Ishikawa (cell line): Measurements from ENCODE around the gene OPCML.

Experiments
- CEBPB ChIP-seq: IDR thresholded peaks from 2 replicates; pipeline ENCODE4 v1.6.1; 2012
- CREB1 ChIP-seq: IDR thresholded peaks from 2 replicates; pipeline ENCODE4 v1.6.1; 2012; ENCODE audit warnings: low read depth
- EGR1 ChIP-seq: IDR thresholded peaks from 2 replicates; pipeline ENCODE4 v1.6.1; 2012
- EP300 ChIP-seq: IDR thresholded peaks from 2 replicates; pipeline ENCODE4 v1.6.1; 2012; ENCODE audit warnings: borderline replicate concordance
- FOXM1 ChIP-seq: IDR thresholded peaks from 2 replicates; pipeline ENCODE4 v1.6.1; 2012; ENCODE audit warnings: low read depth, borderline replicate concordance
- MAX ChIP-seq: IDR thresholded peaks from 2 replicates; pipeline ENCODE4 v1.6.1; 2012
- NFIC ChIP-seq: IDR thresholded peaks from 2 replicates; pipeline ENCODE4 v1.6.1; 2012
- RAD21 ChIP-seq: IDR thresholded peaks from 2 replicates; pipeline ENCODE4 v1.6.1; 2012; ENCODE audit warnings: low read depth
- REST ChIP-seq: IDR thresholded peaks from 2 replicates; pipeline ENCODE4 v1.6.1; 2012; ENCODE audit warnings: low read depth, mild to moderate bottlenecking
- TAF1 ChIP-seq: IDR thresholded peaks from 2 replicates; pipeline ENCODE4 v1.6.1; 2012; ENCODE audit warnings: low read depth, mild to moderate bottlenecking
- TCF12 ChIP-seq: IDR thresholded peaks from 2 replicates; pipeline ENCODE4 v1.6.1; 2012; ENCODE audit warnings: low read depth
- TEAD4 ChIP-seq: IDR thresholded peaks from 2 replicates; pipeline ENCODE4 v1.6.1; 2012
- USF1 ChIP-seq: IDR thresholded peaks from 2 replicates; pipeline ENCODE4 v1.6.1; 2012
- YY1 ChIP-seq: IDR thresholded peaks from 2 replicates; pipeline ENCODE4 v1.6.1; 2012; ENCODE audit warnings: low read depth
- ZBTB7A ChIP-seq: IDR thresholded peaks from 2 replicates; pipeline ENCODE4 v1.6.1; 2012; ENCODE audit warnings: low read depth

OPCML gene

GRCh38 chr11:132721526-132721925, 810.8 kb downstream of the OPCML start:
- TF ChIP-seq FOXM1 (no peak), EGR1 (no peak), MAX (no peak), CEBPB (no peak), TEAD4 (no peak), RAD21 (no peak), TAF1 (no peak), CREB1 (no peak), ZBTB7A (no peak), REST (no peak), TCF12 (no peak), USF1 (no peak), EP300 (no peak), YY1 (no peak), NFIC (no peak)

DNA sequence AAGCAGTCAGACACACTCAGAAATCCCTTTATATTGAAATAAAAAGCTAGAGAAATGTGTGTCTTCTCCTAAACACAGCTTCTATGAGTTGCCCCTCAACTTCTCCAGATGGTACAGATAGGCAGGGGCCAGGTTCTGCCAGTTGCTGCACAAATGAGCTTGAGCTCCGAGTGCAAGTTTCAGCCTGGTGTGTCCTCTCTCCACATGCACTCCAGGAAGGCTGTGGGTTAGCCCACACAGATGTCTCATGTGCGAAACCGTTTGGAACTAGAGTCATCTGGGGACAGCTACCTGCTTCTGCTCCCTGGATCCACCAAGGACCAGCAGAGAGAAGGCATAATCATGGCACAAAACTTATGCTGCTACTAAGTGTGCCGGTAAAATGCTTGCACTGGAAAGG, 812.6 kb downstream of the OPCML start:
- TF ChIP-seq TEAD4 (no peak), ZBTB7A (no peak), YY1 (no peak)

DNA sequence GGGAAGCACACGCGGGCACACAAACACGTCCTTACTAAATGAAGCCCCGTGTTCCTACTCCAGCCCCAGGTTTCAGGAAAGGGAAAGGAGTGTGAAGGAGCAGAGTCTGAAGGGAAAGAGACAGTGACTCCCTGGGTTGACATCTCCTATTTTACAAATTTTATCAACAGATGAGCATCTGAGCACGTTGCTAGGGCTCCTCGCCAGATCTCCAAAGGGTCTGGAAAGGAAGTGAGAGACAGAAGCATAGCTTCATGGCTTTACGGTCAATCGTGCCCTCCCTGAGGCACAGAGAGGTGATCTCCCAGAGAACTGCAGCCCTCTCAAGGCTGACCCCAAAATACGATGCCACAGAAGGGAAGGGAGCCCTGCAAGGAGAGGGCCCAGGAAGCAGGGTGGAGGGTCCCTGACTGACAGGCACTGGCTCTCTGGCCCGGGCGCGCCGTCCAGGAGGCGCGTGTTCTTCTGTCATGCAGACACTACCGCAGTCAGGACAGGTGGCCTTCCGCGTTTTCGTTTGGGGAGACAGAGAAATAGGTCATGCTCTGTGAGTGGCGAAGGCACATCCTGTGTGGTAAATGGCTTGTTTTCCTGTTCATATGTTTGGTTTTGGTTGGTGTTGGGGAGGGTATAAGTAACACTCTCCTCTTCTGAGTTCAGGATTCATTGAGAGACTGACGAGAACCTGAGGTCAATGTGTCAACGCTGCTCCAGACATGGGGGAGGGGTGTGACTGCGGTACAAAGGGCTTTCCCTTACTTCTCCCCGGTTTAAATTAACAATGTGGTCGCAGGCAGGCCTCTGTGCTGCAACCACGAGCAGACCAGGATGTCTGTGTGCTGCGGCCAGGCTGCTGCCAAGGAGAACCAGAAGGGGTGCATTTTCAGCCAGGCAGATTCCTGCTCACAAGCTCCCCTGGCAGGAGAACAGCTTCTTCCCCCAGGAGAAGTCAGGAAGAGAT, 813.3 kb downstream of the OPCML start:
- no peak for TF ChIP-seq EP300
- no peak for TF ChIP-seq MAX
- TF ChIP-seq TEAD4: no peak
- no peak for TF ChIP-seq USF1
- TF ChIP-seq TCF12: no peak
- TF ChIP-seq REST: no peak
- no peak for TF ChIP-seq TAF1
- no peak for TF ChIP-seq EGR1
- no peak for TF ChIP-seq RAD21
- no peak for TF ChIP-seq NFIC
- TF ChIP-seq YY1: no peak
- TF ChIP-seq ZBTB7A: no peak

- TF ChIP-seq RAD21: no peak
Observed at GRCh38 chr11:132717824-132718223, 814.5 kb downstream of the OPCML start.

DNA sequence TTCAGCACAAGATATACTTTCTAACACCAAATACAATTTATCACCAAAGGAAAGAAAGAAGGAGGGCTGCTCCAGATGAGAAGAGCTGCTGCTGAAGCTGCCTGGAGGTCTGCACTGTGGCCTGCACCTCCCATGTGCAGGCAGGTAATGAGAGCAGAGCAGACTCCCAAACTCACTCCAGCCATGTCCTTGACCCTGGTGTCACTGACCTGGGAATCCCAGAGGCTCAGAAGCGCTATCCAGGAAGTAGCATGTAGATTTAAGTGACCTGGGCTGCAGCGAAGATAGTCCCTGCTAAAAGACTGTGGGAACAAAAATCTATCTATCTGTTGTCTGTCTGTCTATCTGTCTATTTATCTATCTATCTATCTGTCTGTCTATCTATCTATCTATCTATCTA, 816.3 kb downstream of the OPCML start:
- TF ChIP-seq NFIC (no peak), TAF1 (no peak), TCF12 (no peak), FOXM1 (no peak), YY1 (no peak), TEAD4 (no peak), RAD21 (no peak), MAX (no peak), CREB1 (no peak), EGR1 (no peak), ZBTB7A (no peak), USF1 (no peak), CEBPB (no peak), REST (no peak), EP300 (no peak)
